ENCODE data around the gene VAT1L.

GRCh38 chr16:77928096-77928495 lies 139.7 kb downstream of the VAT1L start:
- TF ChIP-seq CTCF (IDR thresholded peaks at IDR 0.05): no peak
- no peak for TF ChIP-seq POLR2A (IDR thresholded peaks at IDR 0.05)

Data from Peyer's patch (tissue), 4 donors.